ENCODE data around the gene UBN1.

The UBN1 gene

GRCh38 chr16:4814542-4815173 lies 32.6 kb upstream of the UBN1 start:
- DNase-seq, result no peak

GRCh38 chr16:4820652-4821051 lies 26.6 kb upstream of the UBN1 start:
- no peak for DNase-seq

GRCh38 chr16:4825196-4825595 lies 22.1 kb upstream of the UBN1 start:
- no peak for DNase-seq

- DNase-seq, result no peak
Measured at GRCh38 chr16:4826526-4826925, 20.8 kb upstream of the UBN1 start.

GRCh38 chr16:4826980-4827379 lies 20.3 kb upstream of the UBN1 start:
- DNase-seq, result no peak

- DNase-seq, result no peak
Measured at GRCh38 chr16:4828567-4829321, 18.5 kb upstream of the UBN1 start.

- DNase-seq, result no peak
Measured at GRCh38 chr16:4830408-4830807, 16.9 kb upstream of the UBN1 start.

GRCh38 chr16:4831616-4832015 lies 15.7 kb upstream of the UBN1 start:
- DNase-seq, result no peak

GRCh38 chr16:4832698-4833343 lies 14.5 kb upstream of the UBN1 start:
- DNase-seq, result no peak

- no peak for DNase-seq
Measured at GRCh38 chr16:4833584-4833983, 13.7 kb upstream of the UBN1 start.

GRCh38 chr16:4836727-4837126 lies 10.6 kb upstream of the UBN1 start:
- DNase-seq, result no peak

- DNase-seq, result no peak
Measured at GRCh38 chr16:4837733-4838501, 9.4 kb upstream of the UBN1 start.

- DNase-seq, result no peak
Measured at GRCh38 chr16:4839942-4840341, 7.3 kb upstream of the UBN1 start.

GRCh38 chr16:4840984-4841383 lies 6.3 kb upstream of the UBN1 start:
- no peak for DNase-seq

- DNase-seq, result no peak
Measured at GRCh38 chr16:4846503-4846900, 779 bp upstream of the UBN1 start.

- DNase-seq, result no peak
Measured at GRCh38 chr16:4847774-4848587, 700 bp downstream of the UBN1 start.

GRCh38 chr16:4850211-4850610 lies 2.9 kb downstream of the UBN1 start:
- DNase-seq, result no peak

GRCh38 chr16:4852221-4852872 lies 5.1 kb downstream of the UBN1 start:
- no peak for DNase-seq

GRCh38 chr16:4855371-4855770 lies 8.1 kb downstream of the UBN1 start:
- no peak for DNase-seq

- no peak for DNase-seq
Measured at GRCh38 chr16:4855804-4856203, 8.5 kb downstream of the UBN1 start.

- DNase-seq, result no peak
Measured at GRCh38 chr16:4859190-4859899, 12.1 kb downstream of the UBN1 start.

GRCh38 chr16:4859900-4860255 lies 12.6 kb downstream of the UBN1 start:
- no peak for DNase-seq
